HepG2 (cell line): Measurements from ENCODE around the gene CBLN3. TPM values are rescaled to one million over a fixed set of nuclear protein-coding genes. Genes with fewer than 3 reads are reported as not detected.

Experiments
- CEBPG ChIP-seq: IDR thresholded peaks from 2 replicates; pipeline ENCODE4 v1.6.1; 2016
- GABPB1 ChIP-seq: IDR thresholded peaks from 2 replicates; pipeline ENCODE4 v1.6.1; 2016; ENCODE audit warnings: mild to moderate bottlenecking, missing genetic modification reagents, moderate library complexity, missing compliant biosample characterization
- KDM5B ChIP-seq: sonication (generic); formaldehyde crosslinking; IDR thresholded peaks from 2 replicates; pipeline ENCODE4 v1.4.0; 2020; ENCODE audit warnings: missing genetic modification reagents, mild to moderate bottlenecking, borderline replicate concordance
- MAFK ChIP-seq, 2 experiments: IDR thresholded peaks in 1 of 2; conservative IDR thresholded peaks in 1 of 2; 2 replicates each; pipeline ENCODE4 v1.6.1; 2011; ENCODE audit warnings: improper control_type of control experiment in 2 of 2, low read length in 2 of 2
- MTF2 ChIP-seq: sonication (generic); formaldehyde crosslinking; IDR thresholded peaks from 2 replicates; pipeline ENCODE4 v1.5.0; 2020; ENCODE audit warnings: missing genetic modification reagents, borderline replicate concordance
- NFRKB ChIP-seq: fragments of 450-650 bp; IDR thresholded peaks from 2 replicates; pipeline ENCODE4 v1.6.1; 2017
- PITX1 ChIP-seq: sonication (generic); formaldehyde crosslinking; IDR thresholded peaks from 2 replicates; pipeline ENCODE4 v1.5.1; 2020; ENCODE audit warnings: mild to moderate bottlenecking, missing genetic modification reagents
- POLR2A ChIP-seq, 2 experiments: IDR thresholded peaks; 2 replicates each; pipeline ENCODE4 v1.6.1; 2011; ENCODE audit warnings: low read depth in 2 of 2, low read length in 2 of 2, mild to moderate bottlenecking in 1 of 2, moderate library complexity in 1 of 2; ENCODE audit not compliant: insufficient read depth in 1 of 2
- SNAPC2 ChIP-seq: sonication (generic); formaldehyde crosslinking; IDR thresholded peaks from 2 replicates; pipeline ENCODE4 v1.8.1; 2022; ENCODE audit warnings: mild to moderate bottlenecking, missing genetic modification reagents
- SRY ChIP-seq: sonication (generic); formaldehyde crosslinking; IDR thresholded peaks from 2 replicates; pipeline ENCODE4 v1.8.0; 2022; ENCODE audit warnings: mild to moderate bottlenecking, missing genetic modification reagents
- TSC22D2 ChIP-seq: sonication (generic); formaldehyde crosslinking; IDR thresholded peaks from 2 replicates; pipeline ENCODE4 v1.5.1; 2020; ENCODE audit warnings: missing genetic modification reagents, mild to moderate bottlenecking, borderline replicate concordance
- YEATS4 ChIP-seq: sonication (generic); formaldehyde crosslinking; IDR thresholded peaks from 2 replicates; pipeline ENCODE4 v1.4.0; 2020; ENCODE audit warnings: missing genetic modification reagents, borderline replicate concordance
- ZKSCAN1 ChIP-seq: fragments of 150-350 bp; IDR thresholded peaks from 2 replicates; pipeline ENCODE4 v1.6.1; 2014; ENCODE audit warnings: low read length
- ZNF350 ChIP-seq: sonication (generic); formaldehyde crosslinking; IDR thresholded peaks from 2 replicates; pipeline ENCODE4 v1.4.0; 2020; ENCODE audit warnings: mild to moderate bottlenecking, low read depth, missing genetic modification reagents, borderline replicate concordance
- ZNF383 ChIP-seq: sonication (generic); formaldehyde crosslinking; IDR thresholded peaks from 2 replicates; pipeline ENCODE4 v1.4.0; 2020; ENCODE audit warnings: missing genetic modification reagents, mild to moderate bottlenecking, borderline replicate concordance
- ZNF510 ChIP-seq: sonication (generic); formaldehyde crosslinking; IDR thresholded peaks from 2 replicates; pipeline ENCODE4 v1.4.0; 2020; ENCODE audit warnings: low read depth, mild to moderate bottlenecking, missing genetic modification reagents
- ZNF552 ChIP-seq: sonication (generic); formaldehyde crosslinking; IDR thresholded peaks from 2 replicates; pipeline ENCODE4 v1.9.0; 2022; ENCODE audit warnings: missing genetic modification reagents, mild to moderate bottlenecking, borderline replicate concordance
- ZNF563 ChIP-seq: sonication (generic); formaldehyde crosslinking; IDR thresholded peaks from 2 replicates; pipeline ENCODE4 v1.8.0; 2022; ENCODE audit warnings: mild to moderate bottlenecking, moderate library complexity, missing genetic modification reagents
- ZNF660 ChIP-seq: sonication (generic); formaldehyde crosslinking; IDR thresholded peaks from 2 replicates; pipeline ENCODE4 v1.5.1; 2020; ENCODE audit warnings: mild to moderate bottlenecking, low read depth, missing genetic modification reagents, borderline replicate concordance
- ZNF850 ChIP-seq: sonication (generic); formaldehyde crosslinking; conservative IDR thresholded peaks from 2 replicates; pipeline ENCODE4 v1.9.0; 2021; ENCODE audit warnings: mild to moderate bottlenecking, missing genetic modification reagents
- ZSCAN21 ChIP-seq: sonication (generic); formaldehyde crosslinking; IDR thresholded peaks from 2 replicates; pipeline ENCODE4 v1.8.0; 2022; ENCODE audit warnings: mild to moderate bottlenecking, missing genetic modification reagents, moderate library complexity, borderline replicate concordance
- polyA plus RNA-seq, 8 experiments: library from polyadenylated mRNA; depleted of rRNA in 3 of 8; stranded (reverse) in 7 of 8; unstranded in 1 of 8; fragments of >200 nt; fragmentation: Illumina TruSeq in 4 of 8; extraction: Trizol in 4 of 8; gene quantifications; 2 replicates each; pipeline versions ENCODE4 v1.2.1 to v1.2.3, GENCODE V29; 2011 to 2016; ENCODE audit warnings: low read depth in 4 of 8, missing spikeins in 1 of 8, mixed read lengths in 1 of 8; ENCODE audit not compliant: insufficient read depth in 1 of 8
- total RNA-seq, 5 experiments: library from RNA; depleted of rRNA; stranded (reverse); fragments of >200 nt; fragmentation: Illumina TruSeq; extraction: Trizol; gene quantifications; 2 replicates each; pipeline ENCODE4 v1.2.3, GENCODE V29; 2016; ENCODE audit warnings: low read depth in 1 of 5
- TF ChIP-seq, protein P1 (sequence below): sonication (generic); formaldehyde crosslinking; IDR thresholded peaks from 2 replicates; pipeline ENCODE4 v1.5.1; 2020; ENCODE audit warnings: missing genetic modification reagents, mild to moderate bottlenecking, borderline replicate concordance
- TF ChIP-seq, protein P2 (sequence below): IDR thresholded peaks from 2 replicates; pipeline ENCODE4 v1.6.1; 2016; ENCODE audit warnings: missing compliant biosample characterization, missing genetic modification reagents, borderline replicate concordance
- TF ChIP-seq, protein P3 (sequence below): sonication (generic); formaldehyde crosslinking; IDR thresholded peaks from 2 replicates; pipeline ENCODE4 v1.8.0; 2022; ENCODE audit warnings: mild to moderate bottlenecking, missing genetic modification reagents

CBLN3 gene
- total and polyA plus RNA-seq, 2 of the 13 experiments (the other 11 are each of a cell fraction or from before 2014, with no cell fraction given) = 0.66 to 0.98 TPM

DNA sequence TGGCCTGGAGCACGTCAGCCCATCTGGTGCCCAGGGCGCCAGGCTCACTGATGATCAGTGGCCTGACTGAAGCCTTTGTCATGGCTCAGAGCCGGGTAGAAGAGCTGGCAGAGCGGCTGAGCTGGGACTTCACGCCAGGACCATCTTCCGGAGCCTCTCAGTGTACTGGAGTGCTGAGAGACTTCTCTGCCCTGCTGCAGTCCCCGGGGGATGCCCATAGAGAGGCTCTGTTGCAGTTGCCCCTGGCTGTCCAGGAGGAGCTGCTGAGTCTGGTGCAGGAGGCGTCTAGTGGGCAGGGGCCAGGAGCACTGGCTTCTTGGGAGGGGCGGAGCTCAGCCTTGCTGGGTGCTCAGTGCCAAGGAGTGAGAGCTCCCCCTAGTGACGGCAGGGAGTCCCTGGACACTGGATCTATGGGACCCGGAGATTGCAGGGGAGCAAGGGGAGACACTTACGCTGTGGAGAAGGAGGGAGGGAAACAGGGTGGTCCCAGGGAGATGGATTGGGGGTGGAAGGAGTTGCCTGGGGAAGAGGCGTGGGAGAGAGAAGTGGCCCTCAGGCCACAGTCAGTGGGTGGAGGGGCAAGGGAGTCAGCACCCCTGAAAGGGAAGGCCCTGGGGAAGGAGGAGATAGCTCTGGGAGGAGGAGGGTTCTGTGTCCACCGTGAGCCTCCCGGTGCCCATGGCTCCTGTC lies 2.2 kb upstream of the CBLN3 start (continued):
- TF ChIP-seq, protein P1, sequence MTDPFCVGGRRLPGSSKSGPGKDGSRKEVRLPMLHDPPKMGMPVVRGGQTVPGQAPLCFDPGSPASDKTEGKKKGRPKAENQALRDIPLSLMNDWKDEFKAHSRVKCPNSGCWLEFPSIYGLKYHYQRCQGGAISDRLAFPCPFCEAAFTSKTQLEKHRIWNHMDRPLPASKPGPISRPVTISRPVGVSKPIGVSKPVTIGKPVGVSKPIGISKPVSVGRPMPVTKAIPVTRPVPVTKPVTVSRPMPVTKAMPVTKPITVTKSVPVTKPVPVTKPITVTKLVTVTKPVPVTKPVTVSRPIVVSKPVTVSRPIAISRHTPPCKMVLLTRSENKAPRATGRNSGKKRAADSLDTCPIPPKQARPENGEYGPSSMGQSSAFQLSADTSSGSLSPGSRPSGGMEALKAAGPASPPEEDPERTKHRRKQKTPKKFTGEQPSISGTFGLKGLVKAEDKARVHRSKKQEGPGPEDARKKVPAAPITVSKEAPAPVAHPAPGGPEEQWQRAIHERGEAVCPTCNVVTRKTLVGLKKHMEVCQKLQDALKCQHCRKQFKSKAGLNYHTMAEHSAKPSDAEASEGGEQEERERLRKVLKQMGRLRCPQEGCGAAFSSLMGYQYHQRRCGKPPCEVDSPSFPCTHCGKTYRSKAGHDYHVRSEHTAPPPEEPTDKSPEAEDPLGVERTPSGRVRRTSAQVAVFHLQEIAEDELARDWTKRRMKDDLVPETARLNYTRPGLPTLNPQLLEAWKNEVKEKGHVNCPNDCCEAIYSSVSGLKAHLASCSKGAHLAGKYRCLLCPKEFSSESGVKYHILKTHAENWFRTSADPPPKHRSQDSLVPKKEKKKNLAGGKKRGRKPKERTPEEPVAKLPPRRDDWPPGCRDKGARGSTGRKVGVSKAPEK (CRISPR knock-in tag) = no peak
- TF ChIP-seq ZNF552 (CRISPR knock-in tag) = no peak
- TF ChIP-seq SNAPC2 = no peak
- TF ChIP-seq KDM5B (CRISPR knock-in tag) = peak; percentile 53; the same call in 1 of the 2 replicates
- no peak for TF ChIP-seq MAFK (conservative IDR thresholded peaks at IDR 0.05 in 1 of 2, IDR thresholded peaks at IDR 0.05 in 1 of 2; ENCODE audit: low read length in 2 of 2)
- peak; percentile 98; the same call in 1 of the 2 replicates for TF ChIP-seq MTF2 (CRISPR knock-in tag)
- no peak for TF ChIP-seq ZNF563 (CRISPR knock-in tag)
- peak in 1 of 2 experiments; percentile 21; a peak in 2 of 4 replicates for TF ChIP-seq POLR2A (IDR thresholded peaks at IDR 0.05; ENCODE audit: insufficient read depth in 1 of 2, low read depth in 2 of 2, low read length in 2 of 2)
- peak; percentile 43; the same call in 1 of the 2 replicates for TF ChIP-seq ZKSCAN1
- TF ChIP-seq, protein P2, sequence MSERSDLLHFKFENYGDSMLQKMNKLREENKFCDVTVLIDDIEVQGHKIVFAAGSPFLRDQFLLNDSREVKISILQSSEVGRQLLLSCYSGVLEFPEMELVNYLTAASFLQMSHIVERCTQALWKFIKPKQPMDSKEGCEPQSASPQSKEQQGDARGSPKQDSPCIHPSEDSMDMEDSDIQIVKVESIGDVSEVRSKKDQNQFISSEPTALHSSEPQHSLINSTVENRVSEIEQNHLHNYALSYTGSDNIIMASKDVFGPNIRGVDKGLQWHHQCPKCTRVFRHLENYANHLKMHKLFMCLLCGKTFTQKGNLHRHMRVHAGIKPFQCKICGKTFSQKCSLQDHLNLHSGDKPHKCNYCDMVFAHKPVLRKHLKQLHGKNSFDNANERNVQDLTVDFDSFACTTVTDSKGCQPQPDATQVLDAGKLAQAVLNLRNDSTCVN (CRISPR knock-in tag) = 0 out of 2 replicates have a peak, but pooled peaks have one; percentile 73
- no peak for TF ChIP-seq ZNF850 (CRISPR knock-in tag)
- TF ChIP-seq CEBPG = no peak
- TF ChIP-seq GABPB1 (CRISPR knock-in tag) = peak; percentile 59
- TF ChIP-seq ZNF510 = no peak
- no peak for TF ChIP-seq YEATS4
- peak; percentile 82; the same call in 1 of the 2 replicates for TF ChIP-seq PITX1 (CRISPR knock-in tag)
- TF ChIP-seq, protein P3, sequence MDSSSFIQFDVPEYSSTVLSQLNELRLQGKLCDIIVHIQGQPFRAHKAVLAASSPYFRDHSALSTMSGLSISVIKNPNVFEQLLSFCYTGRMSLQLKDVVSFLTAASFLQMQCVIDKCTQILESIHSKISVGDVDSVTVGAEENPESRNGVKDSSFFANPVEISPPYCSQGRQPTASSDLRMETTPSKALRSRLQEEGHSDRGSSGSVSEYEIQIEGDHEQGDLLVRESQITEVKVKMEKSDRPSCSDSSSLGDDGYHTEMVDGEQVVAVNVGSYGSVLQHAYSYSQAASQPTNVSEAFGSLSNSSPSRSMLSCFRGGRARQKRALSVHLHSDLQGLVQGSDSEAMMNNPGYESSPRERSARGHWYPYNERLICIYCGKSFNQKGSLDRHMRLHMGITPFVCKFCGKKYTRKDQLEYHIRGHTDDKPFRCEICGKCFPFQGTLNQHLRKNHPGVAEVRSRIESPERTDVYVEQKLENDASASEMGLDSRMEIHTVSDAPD (CRISPR knock-in tag) = no peak
- TF ChIP-seq ZNF350 = peak; percentile 92; the same call in 1 of the 2 replicates
- TF ChIP-seq ZSCAN21 (CRISPR knock-in tag) = no peak
- TF ChIP-seq ZNF660 (CRISPR knock-in tag) = no peak
- TF ChIP-seq ZNF383 = peak; percentile 64; the same call in 1 of the 2 replicates
- TF ChIP-seq TSC22D2 = peak; percentile 79; the same call in 1 of the 2 replicates
- no peak for TF ChIP-seq SRY (CRISPR knock-in tag)
- TF ChIP-seq NFRKB = no peak
